ENCODE data around the gene USP48.
"Not testable (repeated sequence)": the region's sequence is repeated elsewhere in the genome, so short reads cannot be mapped to it uniquely, and the experiment has no call there.

The USP48 gene

DNA sequence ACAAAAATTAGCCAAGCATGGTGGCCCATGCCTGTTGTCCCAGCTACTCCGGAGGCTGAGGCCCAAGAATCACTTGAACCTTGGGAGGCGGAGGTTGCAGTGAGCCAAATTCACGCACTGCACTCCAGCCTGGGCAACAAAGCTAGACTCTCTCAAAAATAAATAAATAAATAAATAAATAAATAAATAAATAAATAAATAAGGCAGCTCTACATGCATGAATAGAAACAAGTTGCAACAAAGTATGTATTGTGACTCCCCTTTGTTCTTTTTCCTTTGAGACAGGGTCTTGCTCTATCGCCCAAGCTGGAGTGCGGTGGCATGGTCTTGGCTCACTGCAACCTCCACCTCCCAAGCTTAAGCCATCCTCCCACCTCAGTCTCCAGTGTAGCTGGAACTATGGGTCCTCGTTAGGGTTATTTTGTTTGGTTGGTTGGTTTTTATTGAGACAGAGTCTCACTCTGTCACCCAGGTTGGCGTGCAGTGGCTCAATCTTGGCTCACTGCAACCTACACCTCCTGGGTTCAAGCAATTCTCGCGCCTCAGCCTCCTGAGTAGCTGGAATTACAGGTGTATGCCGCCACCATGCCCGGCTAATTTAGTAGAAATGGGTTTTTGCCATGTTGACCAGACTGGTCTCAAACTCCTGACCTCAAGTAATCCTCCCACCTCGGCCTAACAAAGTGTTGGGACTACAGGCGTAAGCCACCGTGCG is 8.0 kb downstream of the USP48 start:
- DNase-seq: no peak

DNA sequence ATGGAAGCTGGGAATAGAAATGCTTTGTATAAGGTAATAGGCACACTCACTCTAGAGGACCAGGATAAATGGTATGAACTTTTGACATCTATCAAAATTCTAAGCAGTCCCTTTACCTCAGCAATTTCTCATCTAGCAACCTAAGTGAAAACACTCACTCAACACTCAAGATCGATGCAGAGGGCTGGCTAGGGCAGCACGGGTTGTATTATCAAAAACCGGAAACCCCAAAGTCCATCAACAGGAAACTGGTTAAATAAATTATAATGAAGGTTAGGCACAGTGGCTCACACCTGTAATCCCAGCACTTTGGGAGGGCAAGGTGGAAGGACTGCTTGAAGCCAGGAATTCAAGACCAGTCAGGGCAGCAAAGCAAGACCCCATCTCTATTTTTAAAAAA is 9.4 kb downstream of the USP48 start:
- no peak for DNase-seq

DNA sequence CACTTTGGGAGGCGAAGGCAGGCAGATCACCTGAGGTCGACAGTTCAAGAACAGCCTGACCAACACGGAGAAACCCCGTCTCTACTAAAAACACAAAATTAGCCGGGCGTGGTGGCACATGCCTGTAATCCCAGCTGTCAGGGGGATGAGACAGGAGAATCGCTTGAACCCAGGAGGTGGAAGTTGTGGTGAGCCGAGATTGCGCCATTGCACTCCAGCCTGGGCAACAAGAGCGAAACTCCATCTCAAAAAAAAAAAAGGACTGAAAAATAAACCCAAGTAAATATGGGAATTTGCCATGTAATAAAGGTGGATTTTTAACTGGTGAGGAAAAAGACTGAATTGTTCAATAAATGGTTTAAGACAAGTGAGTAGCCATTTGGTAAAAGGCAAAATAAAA is 11.3 kb downstream of the USP48 start:
- not testable (repeated sequence) for DNase-seq

DNA sequence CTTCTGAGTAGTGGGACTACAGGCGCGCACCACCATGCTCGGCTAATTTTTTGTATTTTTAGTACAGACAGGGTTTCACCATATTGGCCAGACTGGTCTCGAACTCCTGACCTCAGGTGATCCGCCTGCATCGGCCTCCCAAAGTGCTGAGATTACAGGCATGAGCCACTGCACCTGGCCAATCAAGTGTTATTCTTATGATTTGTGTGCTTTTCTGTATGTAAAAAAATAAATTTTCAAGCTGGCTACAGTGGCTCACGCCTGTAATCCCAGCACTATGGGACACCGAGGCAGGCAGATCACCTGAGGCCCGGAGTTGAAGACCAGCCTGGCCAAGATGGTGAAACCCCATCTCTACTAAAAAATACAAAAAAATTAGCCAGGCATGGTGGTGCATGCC is 12.3 kb downstream of the USP48 start:
- DNase-seq: not testable (repeated sequence)

DNA sequence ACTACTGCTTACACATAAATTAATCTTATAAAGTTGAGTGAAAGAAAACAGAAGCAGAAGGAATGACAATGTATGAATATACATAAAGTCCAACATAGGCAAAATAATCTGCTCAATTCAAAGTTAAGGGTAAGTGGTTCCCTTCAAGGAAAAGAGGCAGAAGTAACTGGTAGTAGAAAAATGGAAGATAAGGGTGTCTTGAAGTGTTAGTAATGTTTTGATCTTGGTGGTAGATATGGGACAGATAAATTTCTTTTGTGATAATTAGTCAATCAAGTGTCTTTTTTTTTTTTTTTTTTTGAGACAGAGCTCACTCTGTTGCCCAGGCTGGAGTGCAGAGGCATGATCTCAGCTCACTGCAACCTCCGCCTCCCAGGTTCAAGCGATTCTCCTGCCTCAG is 12.7 kb downstream of the USP48 start:
- no peak for DNase-seq

DNA sequence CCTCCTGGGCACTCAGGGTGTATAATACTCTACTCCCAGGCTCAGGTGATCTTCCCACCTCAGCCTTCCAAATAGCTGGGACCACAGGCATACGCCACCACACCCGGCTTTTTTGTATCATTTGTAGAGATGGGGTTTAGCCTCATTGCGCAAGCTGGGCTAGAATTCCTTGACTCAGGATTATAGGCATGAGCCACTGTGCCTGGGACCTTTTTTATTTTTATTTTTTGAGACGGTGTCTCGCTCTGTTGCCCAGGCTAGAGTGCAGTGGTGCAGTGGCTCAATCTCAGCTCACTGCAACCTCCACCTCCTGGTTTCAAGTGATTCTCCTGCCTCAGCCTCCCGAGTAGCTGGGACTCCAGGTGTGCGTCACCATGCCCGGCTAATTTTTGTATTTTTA is 15.8 kb downstream of the USP48 start:
- DNase-seq: not testable (repeated sequence)

DNA sequence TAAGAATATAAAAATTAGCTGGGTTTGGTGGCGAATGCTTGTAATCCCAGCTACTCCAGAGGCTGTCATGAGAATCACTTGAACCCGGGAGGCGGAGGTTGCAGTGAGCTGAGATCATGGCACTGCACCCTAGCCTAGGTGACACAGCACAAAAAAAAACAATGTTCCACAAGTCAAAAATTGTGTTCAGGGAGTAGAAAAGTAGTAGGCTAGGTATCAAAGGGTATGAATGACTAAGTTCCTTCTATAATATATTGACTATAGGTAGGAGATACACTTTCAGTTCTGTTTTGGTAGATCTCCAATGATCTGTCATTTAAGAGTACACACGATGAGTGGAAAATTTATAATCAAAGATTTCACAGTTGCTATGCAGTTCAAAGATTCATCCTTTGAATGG is 16.7 kb downstream of the USP48 start:
- no peak for DNase-seq

DNA sequence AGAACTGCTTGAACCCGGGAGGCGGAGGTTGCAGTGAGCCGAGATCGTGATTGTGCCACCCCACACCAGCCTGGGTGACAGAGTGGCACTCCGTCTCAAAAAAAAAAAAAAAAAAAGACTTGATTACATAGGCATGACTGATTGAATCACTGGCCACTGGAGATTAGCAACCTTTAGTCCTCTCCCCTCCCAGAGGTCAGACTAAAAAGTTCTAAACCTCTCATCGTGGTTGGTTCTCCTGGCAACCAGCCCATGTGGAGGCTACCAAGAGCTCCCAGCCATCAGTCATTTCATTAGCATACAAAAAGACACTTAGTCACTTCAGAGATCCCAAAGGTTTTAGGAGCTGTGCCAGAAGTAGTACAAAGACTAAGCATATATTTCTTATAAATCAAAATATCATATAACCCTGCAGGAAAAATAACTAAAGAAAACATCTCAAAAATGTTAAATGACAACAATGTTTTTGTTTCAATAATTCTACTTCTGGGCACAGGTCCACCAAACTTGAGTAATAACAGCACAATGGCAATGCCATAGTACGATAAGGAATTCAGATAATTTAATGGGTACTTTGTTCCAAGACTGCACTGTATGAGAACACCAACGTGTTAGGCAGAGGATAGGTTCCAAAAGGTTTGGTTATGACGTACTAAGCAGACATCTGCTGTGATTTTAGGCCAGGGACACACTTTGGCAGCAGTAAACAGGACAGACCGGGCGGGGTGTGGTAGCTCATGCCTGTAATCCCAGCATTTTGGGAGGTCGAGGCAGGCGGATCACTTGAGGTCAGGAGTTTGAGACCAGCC is 18.1 kb downstream of the USP48 start:
- DNase-seq: no peak

DNA sequence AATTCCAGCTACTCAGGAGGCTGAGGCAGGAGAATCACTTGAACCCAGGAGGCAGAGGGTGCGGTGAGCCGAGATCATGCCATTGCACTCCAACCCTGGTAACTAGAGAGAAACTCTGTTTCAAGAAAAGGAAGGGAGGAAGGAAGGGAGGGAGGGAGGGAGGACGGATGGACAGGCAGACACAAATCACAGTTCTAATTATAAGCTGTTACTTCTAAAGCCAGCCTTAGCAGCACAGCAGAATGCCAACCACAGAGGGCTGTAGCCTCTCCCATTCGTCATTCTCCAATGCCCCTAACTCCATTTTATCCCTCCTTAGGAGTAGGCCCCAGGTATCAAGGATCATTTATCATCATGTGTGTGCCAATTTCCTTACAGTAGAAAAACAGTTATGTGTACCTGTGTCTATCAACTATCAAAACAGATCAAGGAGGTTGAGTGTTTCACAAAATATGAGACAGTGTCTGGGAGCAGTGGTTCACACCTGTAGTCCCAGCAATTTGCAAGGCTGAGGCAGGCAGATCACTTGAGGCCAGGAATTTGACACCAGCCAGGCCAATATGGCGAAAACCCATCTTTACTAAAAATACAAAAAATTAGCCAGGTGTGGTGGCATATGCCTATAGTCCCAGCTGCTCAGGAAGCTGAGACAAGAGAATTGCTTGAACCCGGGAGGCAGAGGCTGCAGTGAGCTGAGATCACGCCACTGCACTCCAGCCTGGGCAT is 19.1 kb downstream of the USP48 start:
- DNase-seq: no peak

DNA sequence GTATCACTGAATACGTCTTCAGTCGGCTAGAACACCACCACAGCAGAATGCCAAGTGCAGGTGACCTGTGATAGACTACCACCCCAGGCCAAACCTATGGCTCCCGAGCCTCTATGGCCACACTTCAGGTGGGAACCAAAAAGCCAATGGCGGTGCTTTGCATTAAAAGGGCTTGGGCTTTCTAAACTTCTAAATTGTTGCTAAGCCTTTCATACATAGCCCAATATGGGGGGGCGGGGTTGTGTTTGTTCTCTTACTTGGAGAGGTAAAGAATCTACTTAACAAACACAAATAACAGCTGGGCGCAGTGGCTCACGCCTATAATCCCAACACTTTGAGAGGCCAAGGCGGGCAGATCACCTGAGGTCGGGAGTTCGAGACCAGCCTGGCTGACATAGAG is 19.7 kb downstream of the USP48 start:
- DNase-seq: no peak

DNA sequence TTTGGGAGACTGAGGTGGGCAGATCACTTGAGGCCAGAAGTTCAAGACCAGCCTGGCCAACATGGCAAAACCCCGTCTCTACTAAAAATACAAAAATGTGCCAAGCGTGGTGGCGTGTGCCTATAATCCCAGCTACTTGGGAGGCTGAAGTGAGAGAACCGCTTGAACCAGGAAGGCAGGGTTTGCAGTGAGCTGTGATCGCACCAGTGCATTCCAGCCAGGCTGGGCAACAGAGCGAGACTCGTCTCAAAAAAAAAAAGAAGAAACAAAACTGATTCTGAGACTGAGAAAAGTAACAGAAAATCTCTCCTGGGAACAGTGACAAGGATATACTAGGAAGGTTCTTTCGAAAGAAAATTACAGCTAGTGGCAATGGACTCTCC is 20.9 kb downstream of the USP48 start:
- no peak for DNase-seq

DNA sequence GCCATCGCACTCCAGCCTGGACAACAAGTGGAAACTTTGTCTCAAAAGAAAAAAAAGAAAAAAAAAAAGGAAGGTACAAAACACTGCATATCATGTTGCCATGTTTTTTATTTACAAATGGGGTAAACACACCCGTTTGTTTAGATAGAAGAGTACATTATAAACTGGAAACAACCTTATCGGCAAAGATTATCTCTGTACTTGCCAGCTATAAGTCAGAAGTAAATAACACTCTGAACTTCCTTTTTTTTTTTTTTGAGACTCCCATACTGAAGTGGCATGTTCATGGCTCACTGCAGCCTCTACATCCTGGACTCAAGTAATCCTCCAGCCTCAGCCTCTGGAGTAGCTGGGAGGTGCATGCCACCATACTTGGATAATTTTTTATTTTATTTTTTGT is 21.9 kb downstream of the USP48 start:
- no peak for DNase-seq

DNA sequence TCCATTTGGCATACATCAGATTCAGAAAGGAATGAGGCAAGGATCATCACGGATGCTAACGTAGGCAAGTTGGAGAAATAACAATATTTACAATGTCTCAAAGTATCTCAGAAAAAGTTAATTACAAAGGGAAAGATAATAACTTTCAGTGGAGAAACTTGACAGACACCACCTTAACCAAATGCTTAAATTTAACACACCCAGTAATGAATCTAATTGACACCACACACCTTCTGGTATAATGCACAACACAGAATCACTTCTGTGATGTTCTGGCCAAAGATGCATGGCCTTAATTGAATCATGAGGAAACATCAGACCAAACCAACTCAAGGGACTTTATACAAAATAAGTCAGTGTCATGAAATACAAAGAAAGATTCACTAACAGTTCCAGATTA is 23.1 kb downstream of the USP48 start:
- no peak for DNase-seq

DNA sequence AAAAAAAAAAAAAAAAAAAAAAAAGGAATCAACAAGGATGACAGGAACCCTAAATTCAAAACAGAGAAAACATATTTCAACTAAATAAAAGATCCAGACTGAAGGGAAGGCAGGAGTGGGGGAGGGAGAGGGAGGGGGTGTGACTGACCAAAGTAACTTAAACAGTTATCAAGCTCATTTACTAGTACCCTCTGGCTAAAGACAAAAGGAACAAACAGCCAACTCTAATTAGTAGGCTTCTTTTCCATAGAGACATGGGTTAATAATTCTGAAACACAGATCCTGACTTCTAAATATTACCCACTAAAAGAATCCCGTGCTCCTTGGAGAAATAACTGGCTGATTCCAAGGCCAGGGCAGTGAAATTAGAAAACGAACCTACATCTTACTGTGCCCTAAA is 23.8 kb downstream of the USP48 start:
- DNase-seq: no peak

DNA sequence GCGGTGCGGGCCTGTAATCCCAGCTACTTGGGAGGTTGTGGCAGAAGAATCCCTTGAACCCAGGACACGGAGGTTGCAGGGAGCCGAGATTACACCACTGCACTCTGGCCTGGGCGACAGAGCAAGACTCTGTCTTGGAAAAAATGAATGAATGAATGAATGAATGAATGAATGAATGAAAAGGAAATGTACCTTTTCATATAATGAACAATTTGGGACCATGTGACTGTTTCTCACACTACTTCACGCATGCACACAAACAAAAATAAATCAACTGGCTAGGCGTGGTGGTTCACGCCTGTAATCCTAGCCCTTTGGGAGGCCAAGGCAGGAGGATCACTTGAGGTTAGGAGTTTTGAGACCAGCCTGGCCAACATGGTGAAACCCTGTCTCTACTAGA is 24.3 kb downstream of the USP48 start:
- DNase-seq: no peak

DNA sequence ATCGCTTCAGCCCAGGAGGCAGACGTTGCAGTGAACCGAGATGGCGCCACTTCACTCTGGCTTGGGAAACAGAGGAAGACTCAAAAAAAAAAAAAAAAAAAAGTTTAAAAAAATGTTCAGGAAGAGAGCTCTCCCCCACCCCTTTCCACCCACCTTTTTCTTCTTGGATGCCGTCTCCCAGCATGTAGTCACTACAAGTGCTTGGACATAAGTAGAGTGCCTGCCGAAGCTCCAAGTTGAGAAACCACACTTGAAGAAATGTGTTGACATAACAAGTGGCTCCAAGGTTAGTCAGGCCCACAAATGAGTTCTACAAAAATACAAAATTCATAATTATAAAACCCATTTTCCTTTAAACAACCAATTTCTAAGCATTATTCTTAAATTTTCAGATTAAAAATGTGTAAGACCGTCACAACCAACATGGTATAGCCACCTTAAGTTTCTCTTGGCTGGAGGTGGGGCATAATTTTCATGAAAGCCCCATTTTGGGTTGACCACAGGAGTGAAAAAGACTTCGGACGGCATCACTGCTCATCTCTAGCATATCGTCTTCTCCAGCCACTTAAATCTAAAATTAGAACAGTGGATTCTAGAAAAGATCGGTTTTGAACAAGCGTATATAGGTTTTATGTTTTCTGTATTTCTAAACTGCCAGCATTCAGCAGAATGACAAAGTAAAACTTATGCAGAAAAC is 26.4 kb downstream of the USP48 start:
- no peak for DNase-seq

DNA sequence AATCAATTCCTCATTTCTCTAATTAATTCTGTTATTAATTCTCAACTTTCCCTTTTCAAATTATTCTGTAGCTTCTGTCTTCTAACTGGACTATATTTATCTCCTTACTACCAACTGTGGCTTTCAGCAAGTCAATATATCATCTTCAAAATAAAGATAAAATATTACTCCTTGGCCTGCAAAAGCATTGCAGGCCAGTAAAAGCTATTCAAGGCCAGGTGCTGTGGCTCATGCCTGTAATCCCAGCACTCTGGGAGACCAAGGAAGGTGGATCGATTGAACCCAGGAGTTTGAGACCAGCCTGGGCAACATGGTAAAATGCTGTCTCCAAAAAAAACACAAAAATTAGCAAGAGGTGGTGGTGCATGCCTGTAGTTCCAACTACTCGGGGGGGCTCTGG is 27.9 kb downstream of the USP48 start:
- DNase-seq: no peak

DNA sequence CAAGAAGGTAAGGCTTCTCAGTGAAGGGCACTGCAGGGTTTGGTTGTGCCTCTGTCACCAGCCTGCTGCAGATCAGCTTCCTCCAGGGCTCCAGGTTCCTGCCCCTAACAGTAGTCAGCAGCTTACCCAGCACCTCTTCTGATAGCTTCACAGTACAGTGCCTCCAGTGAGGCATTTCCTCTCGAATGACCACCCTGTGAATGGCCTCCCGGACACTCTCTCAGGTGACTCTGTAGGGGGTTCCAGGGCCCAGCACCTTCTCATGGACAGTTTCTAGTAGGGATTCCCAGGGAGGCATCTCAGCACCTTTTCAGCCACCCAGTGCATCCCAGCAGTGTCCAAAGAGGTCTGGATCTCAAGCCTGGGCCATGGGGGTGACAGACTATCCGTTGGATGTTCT is 28.4 kb downstream of the USP48 start:
- no peak for DNase-seq

DNA sequence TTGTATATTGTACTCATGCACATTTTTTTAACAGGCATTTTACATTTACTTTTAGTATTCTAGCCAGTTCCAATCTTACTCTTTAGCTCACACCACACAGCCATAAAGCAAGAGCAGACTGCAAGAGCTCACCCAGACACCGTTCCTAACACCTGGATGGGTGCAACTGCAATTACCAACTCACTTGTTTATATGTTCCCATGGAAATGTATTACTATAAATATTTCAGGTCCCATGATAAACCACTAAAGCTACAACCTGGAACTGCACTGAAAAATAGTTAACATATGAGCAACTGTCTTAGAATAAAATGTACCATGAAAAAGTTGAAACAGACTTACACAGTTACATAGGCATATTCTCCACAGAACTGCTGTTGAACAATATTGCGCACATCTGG is 30.8 kb downstream of the USP48 start:
- no peak for DNase-seq

DNA sequence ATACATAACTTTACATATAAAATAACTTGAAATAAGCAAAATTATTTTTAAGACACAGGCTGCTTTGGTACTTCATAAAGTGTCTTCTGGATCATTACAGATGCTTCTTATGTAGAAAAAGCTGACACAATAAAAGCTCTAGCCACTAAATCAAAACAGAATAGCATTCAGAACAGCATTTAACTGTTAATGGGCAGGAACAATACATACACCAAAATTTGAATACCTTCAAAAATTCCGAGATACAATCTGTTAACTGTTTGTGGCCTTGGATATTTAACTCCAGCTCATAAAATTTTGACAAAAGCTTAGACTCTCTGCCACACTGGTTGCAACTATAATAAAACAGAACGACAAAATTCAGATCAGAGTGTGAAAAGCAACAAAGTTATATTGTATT is 31.7 kb downstream of the USP48 start:
- no peak for DNase-seq

DNA sequence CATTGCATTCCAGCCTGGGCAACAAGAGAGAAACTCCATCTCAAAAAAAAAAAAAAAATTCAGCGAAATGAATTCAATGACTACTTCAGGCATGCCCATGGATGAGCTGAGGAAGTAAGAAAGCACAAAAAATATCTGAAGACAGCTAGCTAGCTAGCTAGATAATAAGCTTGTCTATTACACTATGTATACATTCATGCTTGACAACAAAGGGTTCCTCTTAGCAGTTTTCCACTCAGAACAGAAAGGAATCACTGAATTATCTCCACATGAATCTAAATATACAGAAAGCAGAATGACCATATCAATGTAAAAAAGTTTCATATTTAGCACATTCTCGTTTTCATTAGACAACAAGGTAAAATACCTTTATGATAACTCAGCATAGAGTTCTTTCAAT is 32.1 kb downstream of the USP48 start:
- DNase-seq: no peak

DNA sequence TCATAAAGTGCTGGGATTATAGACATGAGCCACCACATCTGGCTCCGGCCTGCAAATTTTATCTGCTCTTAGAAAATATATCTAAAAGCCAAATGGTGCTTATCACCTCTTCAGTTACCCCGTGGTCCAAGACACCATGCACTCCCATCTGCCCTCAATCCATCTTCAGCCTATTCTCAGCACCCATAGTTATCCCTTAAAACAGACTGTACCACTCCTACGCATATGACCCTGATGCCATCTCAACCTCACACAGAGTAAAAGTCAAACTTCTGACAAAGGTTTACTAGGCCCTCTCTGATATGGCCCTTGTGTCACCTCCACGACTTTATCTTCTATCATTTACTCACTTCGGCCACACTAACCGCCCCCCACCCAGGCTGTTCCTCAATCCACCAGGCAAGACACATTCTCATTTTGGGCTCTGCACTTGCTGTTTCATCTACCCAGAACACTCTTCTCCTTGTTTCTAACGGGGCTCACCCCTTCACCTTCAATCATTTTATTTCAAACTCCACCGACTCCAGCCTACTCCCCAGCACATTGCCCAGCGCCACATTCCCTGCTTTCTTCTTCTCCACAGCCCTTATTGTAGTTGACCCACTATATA is 33.0 kb downstream of the USP48 start:
- no peak for DNase-seq

DNA sequence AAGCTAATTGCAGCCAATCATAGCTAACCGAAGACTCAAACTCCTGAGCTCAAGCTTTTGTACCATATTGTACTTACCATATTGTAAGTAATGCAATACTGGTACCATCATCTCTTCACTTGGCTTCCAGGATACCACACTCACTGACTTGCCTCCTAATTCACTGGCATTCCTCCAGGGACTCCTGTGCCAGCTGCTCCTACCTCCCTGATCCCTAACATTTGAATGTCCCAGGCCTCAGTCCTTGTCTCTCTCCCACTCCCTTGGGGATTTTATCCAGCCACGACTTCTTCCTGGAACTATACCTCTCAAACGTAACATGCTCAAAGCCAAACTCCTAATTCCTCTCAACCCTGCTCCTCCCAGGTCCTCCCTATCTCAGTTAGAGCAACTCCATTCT is 33.8 kb downstream of the USP48 start:
- no peak for DNase-seq
